GM18517 (cell line): ENCODE data around the gene FXYD7.
"Not testable (repeated sequence)": the region's sequence is repeated elsewhere in the genome, so short reads cannot be mapped to it uniquely, and the experiment has no call there.

Experiments
- ATAC-seq: cut with Tn5 transposase; IDR thresholded peaks from one replicate; pipeline ENCODE4 v1.9.1; 2021; ENCODE audit warnings: mild to moderate bottlenecking, moderate library complexity; ENCODE audit not compliant: unreplicated experiment

FXYD7 gene, protein sequence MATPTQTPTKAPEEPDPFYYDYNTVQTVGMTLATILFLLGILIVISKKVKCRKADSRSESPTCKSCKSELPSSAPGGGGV

DNA sequence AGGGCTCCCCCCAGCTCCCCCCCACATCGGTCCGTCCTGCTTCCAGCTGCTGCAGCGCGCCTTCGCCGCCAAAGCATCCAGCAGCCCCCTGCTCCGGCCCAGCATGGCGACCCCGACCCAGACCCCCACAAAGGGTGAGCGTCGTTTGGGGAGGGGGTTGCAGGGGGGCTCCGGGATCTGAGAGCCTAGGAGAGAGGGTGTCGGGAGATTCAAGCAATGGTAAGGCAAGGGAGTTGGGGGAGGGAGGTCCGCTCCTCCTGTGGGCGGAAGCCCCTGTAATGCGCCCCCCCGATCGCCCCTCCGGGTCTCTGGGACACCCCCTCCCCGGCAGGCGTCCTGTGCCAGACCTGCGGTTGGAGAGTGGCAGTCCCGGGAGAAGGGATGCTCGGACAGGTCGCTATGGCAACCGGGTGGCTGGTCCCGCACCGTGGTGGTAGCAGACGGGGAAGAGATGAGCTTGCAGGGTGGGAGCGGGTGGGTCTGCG is at the start of gene FXYD7:
TSS of gene FXYD7 (plus strand) at position 25 of the 485 bp plus-strand sequence. CDS start at position 104, 79 bp downstream.
- no peak for ATAC-seq

DNA sequence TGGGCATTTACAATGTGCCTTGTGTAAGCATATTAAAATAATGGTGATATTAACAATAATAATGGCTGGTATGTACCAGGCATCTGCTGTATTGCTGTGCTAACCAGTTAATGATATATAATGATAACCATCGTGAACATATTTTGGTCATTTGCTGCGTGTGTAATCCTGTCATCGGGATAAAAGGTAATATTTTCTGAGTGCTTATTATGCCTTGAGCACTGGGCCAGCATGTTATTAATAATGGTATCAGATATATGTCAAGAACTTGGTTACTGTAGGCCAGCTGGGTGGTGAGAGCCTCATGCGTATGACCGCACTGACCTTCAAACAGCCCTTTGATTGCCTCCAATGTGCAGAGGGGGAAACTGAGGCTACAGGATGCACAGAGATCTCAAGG is 49.6 kb upstream of the FXYD7 start:
- no peak for ATAC-seq

DNA sequence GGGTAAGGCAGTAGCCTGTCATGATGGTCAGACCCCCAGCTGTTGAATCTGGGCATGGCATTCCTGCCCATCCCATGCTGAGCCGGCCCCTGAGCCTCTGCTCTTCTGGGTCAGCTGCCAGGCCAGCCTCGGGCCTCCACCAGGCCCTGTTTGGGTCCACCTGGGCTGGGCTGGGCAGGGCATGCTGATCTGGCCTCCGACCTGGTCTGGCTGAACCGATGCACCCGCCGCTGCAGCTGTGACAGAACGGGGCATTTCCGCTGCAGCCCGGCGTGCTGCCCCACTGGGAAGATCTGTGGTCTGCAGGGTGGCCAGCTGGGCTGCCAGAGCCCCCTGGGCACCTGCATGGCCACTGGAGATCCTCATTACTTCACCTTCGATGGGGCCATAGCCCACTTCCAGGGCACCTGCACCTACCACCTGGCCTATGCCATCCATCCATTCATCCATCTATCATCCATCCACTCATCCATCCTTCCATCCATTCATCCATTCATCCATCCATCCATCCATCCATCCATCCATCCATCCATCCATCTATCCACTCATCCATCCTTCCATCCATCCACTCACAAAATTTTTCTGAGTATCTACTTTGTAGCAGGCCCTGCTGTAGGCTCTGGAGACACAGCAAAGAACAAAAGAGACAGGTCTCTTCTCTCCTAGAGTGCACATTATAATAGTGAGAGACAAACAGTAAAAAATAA is 49.0 kb upstream of the FXYD7 start:
- ATAC-seq: no peak

DNA sequence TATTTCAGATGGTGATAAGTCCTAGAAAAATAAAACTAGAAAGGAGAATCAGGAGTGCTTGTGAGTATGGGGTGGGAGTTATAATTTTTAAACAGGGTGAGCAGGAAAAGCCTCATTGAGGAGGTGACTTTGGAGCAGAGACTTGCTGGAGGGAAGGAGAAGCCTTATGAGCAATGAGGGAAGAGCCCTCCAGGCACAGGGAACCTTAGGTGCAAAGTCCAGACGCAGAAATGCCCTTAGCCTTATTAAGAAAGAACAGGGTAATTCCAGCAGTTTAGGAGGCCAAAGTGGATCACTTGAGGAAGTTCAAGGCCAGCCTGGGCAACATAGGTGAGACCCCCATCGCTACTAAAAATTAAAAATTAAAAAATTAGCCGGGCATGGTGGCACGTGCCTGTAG is 48.4 kb upstream of the FXYD7 start:
- no peak for ATAC-seq

DNA sequence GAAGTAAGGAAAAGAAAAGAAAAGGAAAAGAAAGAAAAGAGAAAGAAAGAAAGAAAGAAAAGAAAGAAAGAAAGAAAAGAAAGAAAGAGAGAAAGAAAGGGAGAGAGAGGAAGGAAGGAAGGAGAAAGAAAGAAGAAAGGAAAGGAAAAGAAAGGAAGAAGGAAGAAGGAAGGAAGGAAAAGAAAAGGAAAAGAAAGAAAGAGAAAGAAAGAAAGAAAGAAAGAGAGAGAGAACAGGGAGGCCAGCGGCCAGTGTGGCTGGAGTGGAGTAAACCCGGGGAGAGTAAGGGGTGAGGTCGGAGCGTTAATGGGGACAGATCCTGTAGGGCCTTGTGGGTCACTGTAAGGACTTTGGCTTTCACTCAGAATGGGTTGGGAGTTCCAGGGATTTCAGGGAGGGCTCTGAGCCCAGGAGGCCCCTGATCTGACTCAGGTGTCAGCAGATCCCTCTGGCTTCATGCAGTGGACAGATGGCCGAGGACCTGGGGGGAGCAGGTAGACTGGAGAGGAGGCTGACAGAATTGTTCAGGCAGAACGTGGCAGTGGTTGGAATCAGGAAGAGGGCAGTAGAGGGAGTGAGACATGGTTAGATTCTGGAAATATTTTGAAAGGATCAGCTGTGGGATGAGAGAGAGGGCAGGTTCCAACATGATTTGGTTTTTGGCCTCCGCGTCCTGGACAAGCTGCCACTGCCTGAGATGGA is 47.2 kb upstream of the FXYD7 start:
- ATAC-seq: no peak

DNA sequence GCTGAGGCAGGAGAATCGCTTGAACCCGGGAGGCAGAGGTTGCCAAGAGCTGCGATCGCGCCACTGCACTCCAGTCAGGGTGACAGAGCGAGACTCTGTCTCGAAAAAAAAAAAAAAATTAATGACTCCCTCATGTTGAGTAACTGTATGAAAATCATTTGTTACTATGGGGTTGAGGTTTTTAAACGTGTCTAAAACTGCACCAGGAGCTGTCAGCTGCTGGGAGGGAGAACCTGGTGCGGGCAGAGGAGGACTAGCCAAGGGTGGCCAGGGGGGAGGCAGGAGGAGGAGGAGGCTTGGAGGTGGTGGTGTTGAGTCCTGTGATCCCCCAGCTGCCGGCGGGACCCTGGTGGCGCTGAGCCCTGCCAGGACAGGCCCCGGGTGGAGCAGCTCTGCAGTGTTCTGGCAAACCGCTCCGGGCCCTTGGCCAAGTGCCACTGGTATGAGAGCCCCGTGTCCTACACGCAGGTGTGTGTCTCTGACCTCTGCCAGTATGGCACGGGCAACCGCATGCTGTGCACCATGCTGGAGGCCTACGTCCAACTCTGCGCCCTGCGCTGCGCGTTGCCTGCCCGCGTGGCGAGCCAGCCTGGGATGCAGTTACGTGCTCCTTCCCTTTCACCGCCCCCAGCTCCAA is 44.5 kb upstream of the FXYD7 start:
- ATAC-seq: no peak

DNA sequence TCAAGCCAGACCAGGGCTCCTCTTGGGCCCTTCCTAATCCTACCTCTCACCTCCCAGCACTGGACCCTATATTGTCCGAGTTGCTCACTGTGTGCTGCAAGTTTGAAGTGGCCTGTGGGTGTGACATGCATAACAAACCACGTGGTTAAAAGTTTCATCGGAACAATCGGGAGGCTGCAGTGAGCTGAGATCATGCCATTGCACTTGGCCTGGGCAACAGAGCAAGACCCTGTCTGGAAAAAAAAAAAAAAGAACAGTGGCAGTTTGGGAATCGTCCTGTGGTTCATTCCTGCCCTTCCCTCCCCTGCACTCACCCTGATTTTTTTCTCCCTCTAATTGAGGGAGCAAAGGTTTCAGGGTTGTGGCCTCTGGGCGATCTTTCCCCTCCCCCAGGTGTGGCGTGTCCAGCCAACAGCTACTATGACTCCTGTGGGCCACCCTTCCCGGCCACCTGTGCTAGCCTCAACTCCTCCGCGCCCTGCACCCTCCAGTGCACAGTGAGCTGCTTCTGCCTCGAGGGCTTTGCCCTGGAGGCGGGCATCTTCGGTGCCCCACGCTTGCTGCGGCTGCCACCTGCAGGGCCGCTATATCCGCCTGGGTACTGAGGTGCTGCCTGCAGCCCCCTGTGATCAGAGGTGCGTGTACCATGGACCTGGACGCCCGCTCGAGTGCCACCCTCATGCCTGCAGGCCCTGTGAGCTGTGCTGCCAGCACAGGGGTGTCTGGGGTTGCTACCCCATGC is 43.7 kb upstream of the FXYD7 start:
- ATAC-seq: no peak

DNA sequence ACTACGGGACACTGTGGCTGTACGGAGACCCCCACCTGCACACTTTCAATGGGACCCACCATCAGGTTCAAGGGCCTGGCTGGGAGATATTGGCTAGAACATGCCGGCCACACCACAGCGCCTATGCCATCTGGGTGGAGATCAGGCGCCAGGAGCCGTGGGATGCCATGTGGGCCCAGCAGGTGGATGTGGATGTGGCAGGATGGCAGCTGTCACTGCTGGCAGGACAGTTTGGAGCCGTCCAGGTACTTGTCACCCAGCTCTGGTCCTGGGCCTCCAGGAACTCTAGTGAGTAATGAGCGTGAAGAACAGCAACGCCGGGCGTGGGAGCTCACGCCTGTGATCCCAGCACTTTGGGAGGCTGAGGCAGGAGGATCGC is 43.2 kb upstream of the FXYD7 start:
- ATAC-seq: no peak

DNA sequence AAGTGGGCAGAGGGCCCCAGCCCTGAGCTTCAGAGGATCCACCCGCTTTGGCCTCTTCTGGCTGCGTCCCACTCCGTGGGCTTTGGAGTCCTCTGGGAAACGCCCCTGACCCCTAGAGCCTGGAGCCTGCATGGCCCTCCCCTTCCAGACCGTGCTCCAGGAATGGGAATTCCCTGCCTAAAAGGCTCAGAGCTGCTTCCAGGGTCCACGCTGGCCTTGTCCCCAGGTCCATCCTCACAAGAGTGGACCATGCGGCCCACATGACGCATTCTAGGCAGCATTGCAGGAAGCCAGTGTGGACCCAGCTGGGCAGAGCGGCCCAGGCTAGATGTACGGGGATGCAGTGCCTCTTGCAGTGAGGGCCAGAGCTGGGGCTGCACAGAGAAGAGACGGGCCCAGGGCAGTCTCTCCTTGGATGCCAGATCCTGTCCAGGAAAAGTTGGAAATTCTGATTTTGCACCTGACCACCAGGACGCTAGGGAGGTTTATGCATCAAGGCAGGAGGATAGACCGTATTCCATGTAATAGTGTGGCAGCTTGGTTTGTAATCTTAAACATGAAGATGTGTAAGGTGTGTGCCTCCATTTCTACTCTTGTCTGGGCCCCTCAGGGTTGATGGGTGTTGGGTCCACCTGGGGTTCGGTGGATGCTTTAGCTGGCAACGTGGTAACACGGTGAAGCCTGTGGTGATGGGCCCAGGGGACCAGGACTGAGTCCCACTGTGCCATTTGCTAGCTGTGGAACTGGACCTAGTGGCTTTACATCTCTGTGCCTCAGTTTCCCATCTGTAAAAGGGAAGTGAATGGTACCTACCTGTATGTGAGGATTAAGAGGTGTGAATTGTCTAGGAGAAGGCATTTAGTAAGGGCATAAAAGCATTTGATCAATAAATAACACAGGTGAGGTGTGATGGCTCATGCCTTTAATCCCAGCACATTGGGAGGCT is 42.2 kb upstream of the FXYD7 start:
- no peak for ATAC-seq

DNA sequence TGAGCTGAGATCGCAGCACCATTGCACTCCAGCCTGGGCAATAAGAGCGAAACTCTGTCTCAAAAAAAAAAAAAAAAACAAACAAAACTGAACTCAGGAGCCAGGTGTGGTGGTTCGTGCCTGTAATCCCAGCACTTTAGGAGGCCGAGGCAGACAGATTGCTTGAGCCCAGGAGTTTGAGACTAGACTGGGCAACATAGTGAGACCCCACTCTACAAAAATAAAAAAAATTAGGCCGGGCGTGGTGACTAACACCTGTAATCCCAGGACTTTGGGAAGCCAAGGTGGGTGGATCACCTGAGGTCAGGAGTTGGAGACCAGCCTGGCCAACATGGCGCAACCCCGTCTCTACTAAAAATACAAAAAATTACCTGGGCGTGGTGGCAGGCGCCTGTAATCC is 41.1 kb upstream of the FXYD7 start:
- ATAC-seq: not testable (repeated sequence)

DNA sequence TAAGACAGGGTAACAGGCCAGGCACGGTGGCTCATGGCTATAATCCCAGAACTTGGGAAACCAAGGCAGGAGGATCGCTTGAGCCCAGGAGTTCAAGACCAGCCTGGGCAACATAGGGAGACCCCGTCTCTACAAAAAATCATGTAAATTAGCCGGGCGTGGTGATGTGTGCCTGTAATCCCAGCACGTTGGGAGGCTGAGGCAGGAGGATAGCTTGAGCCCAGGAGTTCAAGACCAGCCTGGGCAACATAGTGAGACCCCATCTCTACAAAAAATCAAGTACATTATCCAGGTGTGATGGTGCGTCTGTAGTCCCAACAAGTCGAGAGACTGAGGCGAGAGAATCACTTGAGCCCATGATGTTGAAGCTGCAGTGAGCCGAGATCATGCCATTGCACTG is 39.4 kb upstream of the FXYD7 start:
- not testable (repeated sequence) for ATAC-seq

DNA sequence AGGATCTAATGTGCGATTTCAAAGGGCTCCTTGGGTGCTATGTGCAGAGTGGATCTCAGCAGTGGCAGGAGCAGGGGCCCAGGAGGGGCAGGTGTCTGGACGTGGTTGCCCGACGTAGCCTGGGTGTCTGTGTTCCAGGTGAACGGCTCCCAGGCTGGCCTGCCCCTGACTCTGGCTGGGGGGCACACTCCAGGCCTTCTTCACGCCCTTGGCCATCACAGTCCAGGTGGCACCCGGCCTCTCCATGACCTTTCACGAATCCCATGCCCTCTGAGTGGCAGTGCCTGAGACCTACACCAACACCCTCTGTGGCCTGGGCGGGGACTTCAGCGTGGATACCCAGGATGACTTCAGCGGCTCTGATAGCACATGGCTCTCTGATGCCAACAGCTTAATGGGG is 38.7 kb upstream of the FXYD7 start:
- ATAC-seq: no peak

DNA sequence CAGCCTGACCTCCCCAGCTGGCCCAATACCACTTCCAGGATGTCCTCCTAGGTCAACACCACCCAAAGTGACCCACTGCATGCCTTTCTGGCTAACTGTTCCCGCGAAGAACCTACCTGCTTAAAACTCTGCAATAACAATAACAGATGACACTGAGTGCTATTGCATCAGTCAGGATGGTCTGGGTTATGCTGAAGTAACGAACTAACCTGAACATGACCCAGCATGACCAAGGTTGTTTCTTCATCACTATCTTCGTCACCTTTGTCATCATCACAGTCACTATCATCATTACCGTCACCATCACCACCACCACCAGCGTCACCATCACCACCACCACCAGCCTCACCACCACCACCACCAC is 38.0 kb upstream of the FXYD7 start:
- no peak for ATAC-seq

DNA sequence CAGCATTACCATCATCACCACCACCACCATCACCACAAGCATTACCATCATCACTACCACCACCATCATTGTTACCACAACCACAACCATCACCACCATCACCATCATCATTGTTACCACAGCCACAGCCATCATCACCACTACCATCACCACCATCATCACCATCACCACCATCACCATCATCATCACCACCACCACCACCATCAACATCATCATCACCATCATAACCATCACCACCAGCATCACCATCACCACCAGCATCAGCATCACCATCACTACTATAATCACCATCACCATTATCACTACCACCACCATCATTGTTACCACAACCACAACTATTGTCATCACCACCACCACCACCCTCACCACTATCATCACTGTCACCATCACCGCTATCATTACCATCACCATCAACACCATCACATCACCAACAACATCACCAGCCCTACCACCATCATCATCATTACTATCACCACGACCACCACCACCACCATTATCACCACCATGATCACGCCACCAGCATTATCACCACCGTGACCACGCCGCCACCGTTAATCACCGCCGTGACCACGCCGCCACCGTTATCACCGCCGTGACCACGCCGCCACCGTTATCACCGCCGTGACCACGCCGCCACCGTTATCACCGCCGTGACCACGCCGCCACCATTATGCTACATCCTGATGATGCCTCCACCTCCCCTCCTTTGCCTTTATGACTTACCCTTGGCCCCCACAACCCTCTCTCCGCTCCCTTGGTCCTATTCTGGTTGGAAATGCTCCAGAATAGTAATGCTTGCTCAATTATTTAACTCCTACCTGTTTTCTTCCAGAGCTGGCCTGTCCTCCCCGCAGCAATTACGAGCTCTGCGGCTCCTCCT is 37.4 kb upstream of the FXYD7 start:
- no peak for ATAC-seq

DNA sequence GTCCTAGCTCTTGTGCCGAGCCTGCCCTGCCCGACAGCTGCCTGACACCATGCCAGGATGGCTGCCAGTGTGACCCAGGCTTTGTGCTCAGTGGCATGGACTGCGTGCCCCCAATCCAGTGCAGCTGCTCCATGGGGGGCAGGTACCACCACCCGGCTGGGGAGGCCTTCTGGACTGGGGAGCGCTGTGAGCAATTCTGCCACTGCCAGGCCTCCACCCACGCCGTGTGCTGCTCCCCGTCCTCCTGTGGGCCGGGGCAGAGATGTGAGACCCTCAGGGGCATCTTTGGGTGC is 36.8 kb upstream of the FXYD7 start:
- no peak for ATAC-seq

DNA sequence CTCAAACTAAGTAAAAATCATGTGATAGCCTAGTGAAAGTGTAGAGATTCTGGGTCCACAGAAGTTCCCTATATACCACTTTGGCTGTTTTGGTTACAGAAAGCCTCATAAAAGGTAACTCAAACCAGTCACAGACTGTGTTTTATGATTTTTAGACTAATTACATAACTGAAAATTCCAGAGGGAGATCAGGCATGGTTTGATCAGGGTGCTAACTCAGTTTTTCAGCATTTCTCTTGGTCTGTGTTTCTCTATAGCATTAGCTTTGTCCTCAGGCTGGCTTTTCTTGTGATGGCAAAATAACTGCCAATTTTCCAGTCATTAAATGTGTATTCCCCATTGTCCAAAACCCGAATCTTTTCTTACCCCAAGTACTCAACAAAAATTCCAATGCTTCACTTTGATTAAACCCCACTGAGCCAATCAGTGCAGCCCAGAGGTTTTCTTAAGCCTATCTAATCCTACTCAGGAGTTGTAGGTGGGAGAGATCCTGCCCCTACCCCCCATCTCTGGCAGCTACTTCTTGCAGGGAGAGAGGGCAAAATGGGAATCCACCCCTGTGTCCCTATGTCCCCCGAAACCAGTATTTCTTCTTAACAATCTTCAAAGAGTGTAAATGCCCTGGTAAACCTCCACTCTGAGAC is 36.0 kb upstream of the FXYD7 start:
- ATAC-seq: no peak

DNA sequence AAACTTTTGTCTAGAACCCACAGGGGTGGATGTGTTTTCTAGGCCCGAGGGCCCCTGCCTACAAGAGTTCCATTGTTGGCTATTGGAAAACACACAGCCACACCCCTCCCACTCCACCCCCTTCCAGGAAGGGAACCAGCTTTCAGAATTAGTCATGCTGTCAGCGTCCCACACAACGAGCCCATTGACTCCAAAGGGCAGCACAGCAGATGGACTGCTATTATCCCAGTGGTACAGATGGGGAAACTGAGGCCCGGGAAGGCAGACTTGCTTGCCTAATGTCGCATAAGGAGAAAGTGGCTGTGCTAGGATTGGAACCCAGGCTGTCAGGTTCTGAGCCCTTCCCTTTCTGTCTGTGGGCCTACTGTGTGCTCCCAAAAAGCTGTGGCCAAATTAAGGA is 35.5 kb upstream of the FXYD7 start:
- no peak for ATAC-seq

DNA sequence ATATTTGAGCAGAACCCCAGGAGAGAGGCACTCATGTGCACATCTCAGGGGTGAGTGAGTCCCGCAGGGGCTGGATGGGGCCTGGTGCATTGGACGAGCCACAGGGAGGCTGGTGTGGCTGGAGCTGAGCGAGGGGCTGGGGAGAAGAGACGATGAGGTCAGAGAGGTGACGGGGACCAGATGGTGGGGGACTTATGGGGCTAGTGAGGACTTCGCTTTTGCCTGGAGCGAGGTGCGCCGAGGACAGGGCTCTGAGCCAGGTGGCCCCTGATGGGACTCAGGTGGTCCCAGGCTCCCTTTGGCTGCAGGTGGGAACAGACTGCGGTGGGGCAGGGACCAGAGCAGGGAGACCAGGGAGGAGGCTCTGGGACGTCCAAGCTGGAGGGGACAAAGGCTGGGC is 34.3 kb upstream of the FXYD7 start:
- ATAC-seq: no peak
